K562 (cell line): ENCODE results near the gene CNGA3. TPM values are rescaled to one million over a fixed set of nuclear protein-coding genes. Genes with fewer than 3 reads are reported as not detected.

Source experiments
- ATAC-seq: fragments of 200-7000 bp; cut with Tn5 transposase; 3 replicates; pipeline ENCODE4 v1.9.1; 2020; ENCODE audit warnings: moderate library complexity
- BruUV-seq: library from RNA; stranded (reverse); fragments of 400-500 nt; replicated peaks from 2 replicates; lab custom pipeline; 2021; lab: Mats Ljungman, UMichigan
- CTCF ChIA-PET: fragments of 300-600 bp; formaldehyde crosslinking; extraction: SDS; loops from one replicate; lab custom pipeline; 2021; ENCODE audit warnings: low intra/inter-chr PET ratio; lab: Yijun Ruan, JAX
- POLR2A ChIA-PET: fragments of 300-600, 350-650 bp; sonication (Branson Sonifier 250); formaldehyde crosslinking; extraction: SDS; loops from one replicate; lab custom pipeline; 2021; ENCODE audit warnings: antibody characterized with exemption, inconsistent platforms; lab: Yijun Ruan, JAX
- DNase-seq, 4 experiments: peaks; one replicate each; pipeline versions ENCODE4 v3.0.0 to v3.0.0-alpha.2; 2011 to 2018; ENCODE audit warnings: low spot score in 3 of 4, mixed read lengths in 3 of 4; ENCODE audit errors: extremely low read depth in 1 of 4
- FAIRE-seq: peaks from 2 replicates; lab custom pipeline; 2011; peaks lifted over from hg19 to GRCh38; lab: Jason Lieb, UNC
- H2AFZ ChIP-seq: 2 replicates; pipeline ENCODE4 v1.6.0; 2011; ENCODE audit warnings: low read depth, low read length, control low read depth, inconsistent platforms
- H3K27ac ChIP-seq: fragments of 200-600 bp; 3 replicates; pipeline ENCODE4 v1.8.0; 2011; ENCODE audit warnings: low read depth, mild to moderate bottlenecking, control low read depth, inconsistent platforms, low read length, moderate library complexity, mixed read lengths; ENCODE audit errors: extremely low read depth
- H3K27me3 ChIP-seq, 2 experiments: fragments of 300-600 bp in 1 of 2; 2 replicates in 1 of 2; 3 replicates in 1 of 2; pipeline versions ENCODE4 v1.6.0 to v1.8.0; 2011; ENCODE audit warnings: inconsistent platforms in 2 of 2, low read length in 2 of 2, mild to moderate bottlenecking in 1 of 2, mixed read lengths in 1 of 2, moderate library complexity in 1 of 2; ENCODE audit not compliant: control insufficient read depth in 2 of 2, insufficient read depth in 2 of 2
- H3K36me3 ChIP-seq: fragments of 300-600 bp; 3 replicates; pipeline ENCODE4 v1.8.0; 2011; ENCODE audit warnings: mild to moderate bottlenecking, low read length, inconsistent platforms; ENCODE audit not compliant: control insufficient read depth, insufficient read depth
- H3K4me1 ChIP-seq, 2 experiments: fragments of 200-600 bp in 1 of 2; replicated peaks in 1 of 2; 2 replicates in 1 of 2; 3 replicates in 1 of 2; pipeline versions ENCODE4 v1.5.1 to v1.8.0; 2011; ENCODE audit warnings: inconsistent platforms in 2 of 2, low read length in 2 of 2, mild to moderate bottlenecking in 1 of 2, mixed read lengths in 1 of 2, moderate library complexity in 1 of 2; ENCODE audit not compliant: control insufficient read depth in 2 of 2, insufficient read depth in 2 of 2
- H3K4me2 ChIP-seq: 2 replicates; pipeline ENCODE4 v1.6.1; 2011; ENCODE audit warnings: low read length, control low read depth, inconsistent platforms, mixed read lengths; ENCODE audit not compliant: insufficient read depth
- H3K4me3 ChIP-seq: fragments of 200-600 bp; sonication (generic), shearing (Covaris generic); 2 replicates; pipeline ENCODE4 v1.5.1; 2016; ENCODE audit warnings: control low read depth, inconsistent platforms
- H3K79me2 ChIP-seq: fragments of 200-600 bp; 3 replicates; pipeline ENCODE4 v1.8.0; 2011; ENCODE audit warnings: low read length, inconsistent platforms; ENCODE audit not compliant: control insufficient read depth, insufficient read depth
- H3K9ac ChIP-seq, 2 experiments: 2 replicates each; pipeline versions ENCODE4 v1.6.0 to v1.6.1; 2011; ENCODE audit warnings: low read depth in 2 of 2, low read length in 2 of 2, control low read depth in 1 of 2, inconsistent platforms in 1 of 2, mild to moderate bottlenecking in 1 of 2, mixed read lengths in 1 of 2; ENCODE audit not compliant: insufficient read depth in 1 of 2
- H3K9me1 ChIP-seq: one replicate; pipeline ENCODE4 v1.6.0; 2011; ENCODE audit warnings: inconsistent platforms, mild to moderate bottlenecking, low read length, moderate library complexity; ENCODE audit not compliant: control insufficient read depth, insufficient read depth
- H3K9me3 ChIP-seq: replicated peaks from 2 replicates; pipeline ENCODE4 v1.5.1; 2011; ENCODE audit warnings: low read depth, low read length, inconsistent platforms; ENCODE audit not compliant: control insufficient read depth, insufficient read depth
- H4K20me1 ChIP-seq: replicated peaks from 2 replicates; pipeline ENCODE4 v1.6.1; 2011; ENCODE audit warnings: low read length, inconsistent platforms, mixed read lengths; ENCODE audit not compliant: control insufficient read depth, insufficient read depth
- MAFK ChIP-seq: IDR thresholded peaks from 2 replicates; pipeline ENCODE4 v1.6.1; 2011; ENCODE audit warnings: low read length, improper control_type of control experiment
- MAZ ChIP-seq, 2 experiments: fragments of 450-650 bp in 1 of 2; sonication (generic) in 1 of 2; formaldehyde crosslinking; IDR thresholded peaks in 1 of 2; conservative IDR thresholded peaks in 1 of 2; 2 replicates each; pipeline versions ENCODE4 v1.4.0 to v1.5.0; 2020; ENCODE audit warnings: mild to moderate bottlenecking in 1 of 2, missing genetic modification reagents in 1 of 2
- RBM34 ChIP-seq: fragments of 200-400 bp; formaldehyde crosslinking; IDR thresholded peaks from 2 replicates; pipeline ENCODE4 v1.6.1; 2018; ENCODE audit warnings: low read length, borderline replicate concordance; ENCODE audit not compliant: insufficient read depth
- SRF ChIP-seq, 2 experiments: fragments of 250-450, 450-650 bp in 1 of 2; sonication (Bioruptor Pico) in 1 of 2; sonication (generic) in 1 of 2; formaldehyde crosslinking; IDR thresholded peaks; 2 replicates each; pipeline versions ENCODE4 v1.5.0 to v1.5.1; 2020 to 2022; ENCODE audit warnings: mild to moderate bottlenecking in 1 of 2, missing genetic modification reagents in 1 of 2
- TARDBP ChIP-seq: fragments of 450-650 bp; IDR thresholded peaks from 2 replicates; pipeline ENCODE4 v1.6.1; 2016
- ZBTB26 ChIP-seq: fragments of 450-650 bp; formaldehyde crosslinking; IDR thresholded peaks from 2 replicates; pipeline ENCODE4 v1.4.0; 2022; ENCODE audit warnings: missing genetic modification characterization
- ZBTB43 ChIP-seq: sonication (generic); formaldehyde crosslinking; IDR thresholded peaks from 2 replicates; pipeline ENCODE4 v1.8.0; 2023; ENCODE audit warnings: mild to moderate bottlenecking, missing genetic modification reagents
- ZNF280A ChIP-seq: fragments of 450-650 bp; IDR thresholded peaks from 2 replicates; pipeline ENCODE4 v1.6.1; 2018; ENCODE audit warnings: mild to moderate bottlenecking, low read depth; ENCODE audit not compliant: partially characterized antibody
- ZNF77 ChIP-seq: fragments of 250-450 bp; sonication (Bioruptor Pico); IDR thresholded peaks from 2 replicates; pipeline ENCODE4 v1.5.0; 2020
- WGBS: fragments of 100-300 bp; shearing (Covaris generic); methylation state at CpG from one replicate; pipeline ENCODE4 v1.1.6; 2016; ENCODE audit warnings: low coverage, mixed read lengths; ENCODE audit not compliant: insufficient coverage; ENCODE audit errors: missing lambda C conversion rate; 5-methylcytosine and 5-hydroxymethylcytosine counted together
- in situ Hi-C: fragments of 300-500 bp; cut with MboI; formaldehyde crosslinking; loops from 4 replicates; pipeline ENCODE4 v1.15.0; 2018; ENCODE audit warnings: inconsistent platforms, mixed read lengths
- intact Hi-C: fragments of 100-400 bp; cut with micrococcal nuclease; formaldehyde crosslinking; loops from 2 replicates; pipeline ENCODE4 v1.14.2; 2022
- polyA plus RNA-seq, 8 experiments: library from polyadenylated mRNA; depleted of rRNA in 4 of 8; stranded (reverse) in 5 of 8; unstranded in 3 of 8; fragments of >200 nt; fragmentation: Nextera tagmentation in 2 of 8; fragmentation: Illumina TruSeq in 1 of 8; extraction: Ambion mirVana in 2 of 8; extraction: Trizol in 1 of 8; gene quantifications; 2 replicates each; pipeline versions ENCODE4 v1.2.1 to v1.2.3, GENCODE V29; 2011 to 2014; ENCODE audit warnings: inconsistent platforms in 1 of 8, missing spikeins in 1 of 8
- total RNA-seq, 7 experiments: library from RNA; depleted of rRNA in 6 of 7; stranded (reverse); fragments of >200 nt in 6 of 7; fragmentation: Illumina TruSeq in 2 of 7; extraction: Trizol in 2 of 7; gene quantifications; 2 replicates each; pipeline versions ENCODE4 v1.2.1 to v1.2.3, GENCODE V29; 2011 to 2021; ENCODE audit warnings: low replicate concordance in 1 of 7

Gene CNGA3
- total and polyA plus RNA-seq, 9 of the 15 experiments (the other 6 are each of a cell fraction or from before 2014, with no cell fraction given) = not detected

- 12% methylated on average over 18 of the region's 18 CpGs for WGBS
- FAIRE-seq = no peak
- TF ChIP-seq ZBTB26 (CRISPR knock-in tag) (no peak), TARDBP (no peak), MAZ (CRISPR knock-in tag; conservative IDR thresholded peaks at IDR 0.05 in 1 of 2, IDR thresholded peaks at IDR 0.05 in 1 of 2) (no peak), SRF (CRISPR knock-in tag; IDR thresholded peaks at IDR 0.05) (no peak), RBM34 (no peak), ZBTB43 (CRISPR knock-in tag) (no peak), ZNF77 (CRISPR knock-in tag) (no peak), MAFK (no peak), ZNF280A (no peak)
Measured at GRCh38 chr2:98391581-98392270, 45.5 kb downstream of the CNGA3 start.

More at GRCh38 chr2:98391581-98392270, 45.5 kb downstream of the CNGA3 start:
- Histone ChIP-seq H3K4me2 (no peak overlapping the region), H3K36me3 (no peaks in the 10 kb centered on the region), H3K4me1 (no peaks in the 10 kb centered on the region), H3K9me3 (no peaks in the 10 kb centered on the region), H2AFZ (no peak overlapping the region), H4K20me1 (no peaks in the 10 kb centered on the region; the same call in 1 of the 2 replicates), H3K4me3 (no peak overlapping the region), H3K79me2 (no peaks in the 10 kb centered on the region), H3K27me3 (peaks cover 51 to 76% of the 10 kb centered on the region in 2 experiments), H3K27ac (no peak overlapping the region), H3K9me1 (no peaks in the 10 kb centered on the region), H3K9ac (no peak overlapping the region)
- in situ Hi-C loops (loop anchor here (25.0 kb wide), 1 partner anchor 579 kb away; no protein-coding TSS in a partner anchor), intact Hi-C loops (no loop called here)
- no TSS peak for BruUV-seq
- ATAC-seq (no peak), DNase-seq (no peak)
- POLR2A ChIA-PET = interaction anchor here (1.7 kb wide), 1 partner anchor 168 kb away, joined by 5 read pairs; no protein-coding TSS in a partner anchor
- CTCF ChIA-PET = no interaction called here
